ENCODE data around the gene TPX2. TPM values are rescaled to one million over a fixed set of nuclear protein-coding genes. Genes with fewer than 3 reads are reported as not detected.

TPX2 gene
- total RNA-seq, 6 donors from 2014 or later, result 1.0 to 6.7 (median 3.8) TPM

DNA sequence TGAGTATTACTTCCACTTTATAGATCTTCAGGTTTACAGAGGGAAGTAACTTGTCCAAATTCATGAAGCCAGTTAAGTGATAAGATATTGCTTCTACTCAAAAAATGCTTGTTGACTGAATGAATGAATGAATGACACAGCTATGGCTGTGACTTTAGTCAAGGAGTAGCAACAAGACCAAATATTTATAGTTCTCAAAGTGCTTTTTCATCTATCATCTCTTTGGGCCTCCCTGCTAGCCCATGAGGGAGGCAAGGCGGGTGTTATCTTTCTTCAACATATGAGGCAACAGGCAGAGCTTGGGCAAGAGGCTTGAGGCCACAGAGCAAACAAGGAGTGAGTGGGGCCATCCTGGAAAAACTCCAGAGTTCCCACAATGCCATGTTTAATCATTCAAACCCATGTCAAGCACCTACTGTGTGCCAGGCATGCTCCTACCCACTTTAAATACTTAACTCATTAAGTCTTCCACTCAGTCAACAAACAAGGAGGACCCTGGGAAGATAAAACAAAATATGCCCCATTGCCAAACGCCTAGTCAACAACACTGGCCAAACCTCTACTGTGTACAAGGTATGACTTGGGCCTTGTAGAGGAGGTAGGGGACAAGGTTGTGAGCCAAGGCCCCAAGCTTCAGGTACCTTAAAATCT is 32.4 kb upstream of the TPX2 start:
- Histone ChIP-seq H3K9me3 (no peaks in the 10 kb centered on the region), H3K27me3 (no peaks in the 10 kb centered on the region), H3K4me3 (no peak overlapping the region), H3K36me3 (peaks cover 0 to 61% (median 28%) of the 10 kb centered on the region in 4 donors), H3K27ac (peak overlapping the region; percentile 78 to 99 (median 92)), H3K4me1 (peaks cover 74 to 98% (median 85%) of the 10 kb centered on the region in 4 donors)
- TF ChIP-seq, protein P1, sequence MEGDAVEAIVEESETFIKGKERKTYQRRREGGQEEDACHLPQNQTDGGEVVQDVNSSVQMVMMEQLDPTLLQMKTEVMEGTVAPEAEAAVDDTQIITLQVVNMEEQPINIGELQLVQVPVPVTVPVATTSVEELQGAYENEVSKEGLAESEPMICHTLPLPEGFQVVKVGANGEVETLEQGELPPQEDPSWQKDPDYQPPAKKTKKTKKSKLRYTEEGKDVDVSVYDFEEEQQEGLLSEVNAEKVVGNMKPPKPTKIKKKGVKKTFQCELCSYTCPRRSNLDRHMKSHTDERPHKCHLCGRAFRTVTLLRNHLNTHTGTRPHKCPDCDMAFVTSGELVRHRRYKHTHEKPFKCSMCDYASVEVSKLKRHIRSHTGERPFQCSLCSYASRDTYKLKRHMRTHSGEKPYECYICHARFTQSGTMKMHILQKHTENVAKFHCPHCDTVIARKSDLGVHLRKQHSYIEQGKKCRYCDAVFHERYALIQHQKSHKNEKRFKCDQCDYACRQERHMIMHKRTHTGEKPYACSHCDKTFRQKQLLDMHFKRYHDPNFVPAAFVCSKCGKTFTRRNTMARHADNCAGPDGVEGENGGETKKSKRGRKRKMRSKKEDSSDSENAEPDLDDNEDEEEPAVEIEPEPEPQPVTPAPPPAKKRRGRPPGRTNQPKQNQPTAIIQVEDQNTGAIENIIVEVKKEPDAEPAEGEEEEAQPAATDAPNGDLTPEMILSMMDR (IDR thresholded peaks at IDR 0.05), result no peak
- peak; percentile 21 to 92 (median 51) for TF ChIP-seq EP300 (IDR thresholded peaks at IDR 0.05)
- peak; percentile 65 to 75 for TF ChIP-seq POLR2AphosphoS5 (IDR thresholded peaks at IDR 0.05)
- no peak for TF ChIP-seq POLR2A (IDR thresholded peaks at IDR 0.05)
- DNase-seq (peak in 1 of 2 donors; percentile 88), ATAC-seq (ENCODE audit: low FRiP score in 2 of 2) (peak; percentile 54 to 79)
- WGBS, 2 donors, result 50 to 59% methylated on average over 2 of the region's 2 CpGs

DNA sequence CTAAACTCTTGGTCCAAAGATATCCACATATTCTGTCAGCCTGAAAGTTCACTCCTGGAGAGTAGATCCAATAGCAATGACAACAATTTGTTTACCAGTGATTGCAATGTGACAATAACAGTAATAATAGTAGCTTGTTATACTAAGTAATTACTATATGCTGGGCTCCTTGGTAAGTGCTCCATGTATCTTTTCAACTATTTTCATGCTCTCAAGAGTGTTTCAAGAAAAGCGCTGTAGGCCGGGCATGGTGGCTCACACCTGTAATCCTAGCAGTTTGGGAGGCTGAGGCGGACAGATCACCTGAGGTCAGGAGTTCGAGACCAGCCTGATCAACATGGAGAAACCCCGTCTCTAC is 31.9 kb upstream of the TPX2 start:
- WGBS, 2 donors, result 94 to 95% methylated on average over 5 of the region's 5 CpGs
- H3K4me1 ChIP-seq, result peaks cover 79 to 98% (median 85%) of the 10 kb centered on the region in 4 donors
- TF ChIP-seq POLR2A (IDR thresholded peaks at IDR 0.05) (no peak), POLR2AphosphoS5 (IDR thresholded peaks at IDR 0.05) (no peak), EP300 (IDR thresholded peaks at IDR 0.05) (no peak)
- TF ChIP-seq, protein P1 (IDR thresholded peaks at IDR 0.05), result no peak

DNA sequence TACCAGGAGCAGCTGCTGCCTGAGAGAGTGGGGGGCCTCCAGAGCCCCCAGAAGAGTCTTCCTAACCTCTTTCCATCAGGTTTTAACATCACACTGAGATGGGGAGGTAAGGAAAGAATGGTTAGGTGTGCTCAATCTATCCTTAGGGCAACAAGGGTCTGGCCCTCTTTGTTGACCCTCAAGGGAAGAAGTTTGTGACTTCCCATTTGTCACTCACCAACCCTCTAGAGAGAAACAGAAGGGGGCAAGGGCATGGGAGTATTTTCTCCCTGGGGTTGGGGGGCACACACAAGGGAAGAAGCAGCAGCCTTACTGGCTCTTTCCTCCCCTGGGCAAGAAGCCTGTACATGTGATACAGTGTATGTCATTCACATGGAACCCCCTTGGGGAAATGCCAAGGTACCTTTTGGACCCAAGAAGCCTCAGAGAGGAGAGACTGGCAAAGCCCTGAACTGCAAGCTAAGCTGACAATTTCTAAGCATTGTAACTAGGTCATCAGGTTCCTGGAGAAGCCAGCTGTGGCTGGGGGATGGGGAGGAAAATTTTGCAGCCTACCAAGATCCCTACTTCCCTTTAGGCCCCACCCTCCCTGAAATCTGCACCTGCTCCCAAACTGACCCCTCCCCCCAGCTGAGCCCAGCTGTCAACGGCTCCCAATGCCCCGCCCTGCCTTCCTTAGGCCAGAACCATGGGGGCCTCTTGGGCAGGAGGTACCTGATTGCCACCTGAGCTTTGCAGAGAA is 30.9 kb upstream of the TPX2 start:
- no peak for TF ChIP-seq POLR2A (IDR thresholded peaks at IDR 0.05)
- TF ChIP-seq EP300 (IDR thresholded peaks at IDR 0.05), result no peak
- TF ChIP-seq, protein P1 (IDR thresholded peaks at IDR 0.05), result no peak
- TF ChIP-seq POLR2AphosphoS5 (IDR thresholded peaks at IDR 0.05), result no peak
- Histone ChIP-seq H3K36me3 (peaks cover 0 to 58% (median 28%) of the 10 kb centered on the region in 4 donors), H3K9me3 (no peaks in the 10 kb centered on the region), H3K4me1 (peaks cover 88 to 100% (median 91%) of the 10 kb centered on the region in 4 donors), H3K27ac (peak overlapping the region; percentile 60 to 99 (median 92)), H3K27me3 (no peaks in the 10 kb centered on the region), H3K4me3 (no peak overlapping the region)
- ATAC-seq (ENCODE audit: low FRiP score in 2 of 2), result no peak
- 39% methylated on average over 2 of the region's 2 CpGs; no CpG with 5 or more reads in 1 of the 2 donors for WGBS, 2 donors
- peak in 1 of 2 donors; percentile 73 for DNase-seq

More for the DNA sequence above, 31.9 kb upstream of the TPX2 start:
- DNase-seq (no peak), ATAC-seq (ENCODE audit: low FRiP score in 2 of 2) (no peak)
- Histone ChIP-seq H3K9me3 (no peaks in the 10 kb centered on the region), H3K4me3 (no peak overlapping the region), H3K36me3 (peaks cover 0 to 59% (median 28%) of the 10 kb centered on the region in 4 donors), H3K27ac (peak overlapping the region; percentile 78 to 99 (median 92)), H3K27me3 (no peaks in the 10 kb centered on the region)

DNA sequence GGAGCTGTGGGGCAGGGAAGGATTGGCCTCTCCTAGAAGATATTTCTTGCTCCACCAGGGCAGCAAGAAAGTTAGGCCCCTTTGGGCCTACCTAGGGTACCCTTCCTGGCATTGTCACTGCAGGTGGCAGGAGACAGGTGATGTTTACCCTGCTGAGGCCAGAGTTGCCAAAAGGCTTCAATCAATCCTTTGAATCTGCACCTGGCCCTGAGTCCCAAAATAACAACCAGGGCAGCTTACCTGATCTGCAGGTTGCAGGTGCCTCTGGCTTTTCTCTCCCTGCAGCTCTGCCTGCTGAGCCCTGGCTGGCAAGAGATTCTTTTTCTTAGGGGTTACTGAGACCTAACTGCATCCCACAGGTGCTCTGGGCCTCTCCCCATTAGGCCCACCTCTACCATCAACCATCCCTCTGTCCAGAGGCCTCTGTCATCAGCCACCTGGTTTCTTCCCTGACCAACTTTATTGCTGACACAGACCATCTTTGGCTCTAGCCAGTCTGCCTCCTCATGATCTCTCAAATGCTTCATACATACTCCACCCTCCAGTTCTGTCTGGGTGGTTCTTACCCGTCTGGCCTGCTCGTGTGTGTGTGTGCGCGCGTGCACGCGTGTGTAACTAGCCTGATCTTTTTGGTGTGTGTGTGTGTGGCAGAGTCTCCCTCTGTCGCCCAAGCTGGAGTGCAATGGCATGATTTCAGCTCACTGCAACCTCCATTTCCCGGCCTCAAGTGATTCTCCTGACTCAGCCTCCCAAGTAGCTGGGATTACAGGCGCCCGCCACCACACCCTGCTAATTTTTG is 30.2 kb upstream of the TPX2 start:
- 92 to 94% methylated on average over 11 of the region's 11 CpGs for WGBS, 2 donors
- Histone ChIP-seq H3K27ac (peak overlapping the region; percentile 60 to 99 (median 92)), H3K4me1 (peaks cover 94 to 100% (median 96%) of the 10 kb centered on the region in 4 donors), H3K4me3 (no peak overlapping the region), H3K27me3 (no peaks in the 10 kb centered on the region), H3K9me3 (no peaks in the 10 kb centered on the region), H3K36me3 (peaks cover 0 to 60% (median 30%) of the 10 kb centered on the region in 4 donors)
- TF ChIP-seq, protein P1 (IDR thresholded peaks at IDR 0.05), result no peak
- TF ChIP-seq POLR2AphosphoS5 (IDR thresholded peaks at IDR 0.05) (no peak), POLR2A (IDR thresholded peaks at IDR 0.05) (no peak), EP300 (IDR thresholded peaks at IDR 0.05) (no peak)
- ATAC-seq (ENCODE audit: low FRiP score in 2 of 2), result no peak
- peak in 1 of 2 donors; percentile 37 for DNase-seq
